Esophagus muscularis mucosa (tissue), 4 donors: ENCODE results near the gene EDEM1.

Experiments
- CTCF ChIP-seq, 3 experiments: fragments of 200-600 bp in 2 of 3; fragments of 450-650 bp in 1 of 3; sonication (generic) in 2 of 3; IDR thresholded peaks; one replicate each; pipeline ENCODE4 v1.5.1; 2017 to 2019; ENCODE audit warnings: antibody characterized with exemption in 3 of 3, mild to moderate bottlenecking in 2 of 3, moderate library complexity in 1 of 3
- EP300 ChIP-seq: sonication (generic); formaldehyde crosslinking; IDR thresholded peaks from one replicate; pipeline ENCODE4 v1.6.1; 2017; ENCODE audit warnings: antibody characterized with exemption
- POLR2A ChIP-seq: fragments of 450-650 bp; IDR thresholded peaks from one replicate; pipeline ENCODE4 v1.6.1; 2017; ENCODE audit warnings: antibody characterized with exemption, moderate library complexity, mild to moderate bottlenecking, low read depth

GRCh38 chr3:5254281-5255048, 67.0 kb downstream of the EDEM1 start:
- no peak for TF ChIP-seq CTCF (IDR thresholded peaks at IDR 0.05)
- TF ChIP-seq POLR2A = no peak
- TF ChIP-seq EP300 = no peak
